Naive B cell (primary cell): ENCODE data around the gene SPSB4. TPM values are rescaled to one million over a fixed set of nuclear protein-coding genes. Genes with fewer than 3 reads are reported as not detected.

Experiments
- ATAC-seq, 2 donors: fragments of 150-1000 bp; cut with Tn5 transposase; 2 replicates each; pipeline ENCODE4 v1.10.0; 2021; ENCODE audit warnings: low read depth in 2 of 2, mild to moderate bottlenecking in 2 of 2, moderate library complexity in 2 of 2
- DNase-seq: peaks from one replicate; pipeline ENCODE4 v3.0.0; 2022
- H3K27ac Mint-ChIP-seq, 6 donors: one replicate each; pipeline ENCODE4 v1.8.0; 2020 to 2022; ENCODE audit warnings: mild to moderate bottlenecking in 6 of 6, mixed read lengths in 6 of 6, moderate library complexity in 5 of 6, inconsistent platforms in 2 of 6
- H3K27me3 Mint-ChIP-seq, 3 donors: one replicate each; pipeline ENCODE4 v1.8.0; 2021 to 2022; ENCODE audit warnings: mixed read lengths in 3 of 3, mild to moderate bottlenecking in 1 of 3
- H3K36me3 Mint-ChIP-seq, 2 donors: one replicate each; pipeline ENCODE4 v1.8.0; 2020 to 2022; ENCODE audit warnings: mixed read lengths in 2 of 2, inconsistent platforms in 1 of 2, mild to moderate bottlenecking in 1 of 2
- H3K4me1 Mint-ChIP-seq, 3 donors: one replicate each; pipeline ENCODE4 v1.8.0; 2020 to 2022; ENCODE audit warnings: mixed read lengths in 3 of 3, inconsistent platforms in 1 of 3, mild to moderate bottlenecking in 1 of 3, moderate library complexity in 1 of 3
- H3K4me3 Mint-ChIP-seq, 8 donors: one replicate each; pipeline ENCODE4 v1.8.0; 2020 to 2022; ENCODE audit warnings: mild to moderate bottlenecking in 8 of 8, mixed read lengths in 8 of 8, moderate library complexity in 8 of 8, inconsistent platforms in 2 of 8
- H3K9me3 Mint-ChIP-seq, 7 donors: one replicate each; pipeline ENCODE4 v1.8.0; 2020 to 2022; ENCODE audit warnings: mixed read lengths in 7 of 7, mild to moderate bottlenecking in 5 of 7, inconsistent platforms in 2 of 7, moderate library complexity in 1 of 7
- polyA plus RNA-seq, 6 donors: library from polyadenylated mRNA; unstranded; fragments of 300-500 nt; fragmentation: Illumina TruSeq; gene quantifications; one replicate each; pipeline ENCODE4 v1.2.3, GENCODE V29; 2021; ENCODE audit warnings: low read depth in 6 of 6

Gene SPSB4
- polyA plus RNA-seq, 6 donors from 2014 or later, result not detected

GRCh38 chr3:141151439-141151838, 100.3 kb downstream of the SPSB4 start:
- Mint-ChIP-seq H3K27ac (no peak overlapping the region), H3K4me1 (no peaks in the 10 kb centered on the region)

GRCh38 chr3:141152130-141152529, 101.0 kb downstream of the SPSB4 start:
- DNase-seq (no peak), ATAC-seq (no peak)
- H3K27me3 Mint-ChIP-seq, result peaks cover 3 to 41% (median 33%) of the 10 kb centered on the region in 3 donors
- H3K27ac Mint-ChIP-seq, result no peak overlapping the region
- H3K36me3 Mint-ChIP-seq, result no peaks in the 10 kb centered on the region
- H3K4me1 Mint-ChIP-seq, result no peaks in the 10 kb centered on the region
- no peaks in the 10 kb centered on the region for H3K9me3 Mint-ChIP-seq
- no peak overlapping the region for H3K4me3 Mint-ChIP-seq

More at GRCh38 chr3:141151439-141151838, 100.3 kb downstream of the SPSB4 start:
- Mint-ChIP-seq H3K9me3 (no peaks in the 10 kb centered on the region), H3K4me3 (no peak overlapping the region), H3K36me3 (no peaks in the 10 kb centered on the region), H3K27me3 (peaks cover 3 to 41% (median 33%) of the 10 kb centered on the region in 3 donors)
- DNase-seq, result no peak
- ATAC-seq, result no peak

GRCh38 chr3:141152801-141153678, 101.9 kb downstream of the SPSB4 start:
- Mint-ChIP-seq H3K9me3 (no peaks in the 10 kb centered on the region), H3K27ac (no peak overlapping the region), H3K27me3 (peaks cover 3 to 33% (median 24%) of the 10 kb centered on the region in 3 donors), H3K4me1 (no peaks in the 10 kb centered on the region), H3K4me3 (no peak overlapping the region), H3K36me3 (no peaks in the 10 kb centered on the region)
- ATAC-seq (no peak), DNase-seq (no peak)

- no peak overlapping the region for H3K27ac Mint-ChIP-seq
- peaks cover 0 to 2% of the 10 kb centered on the region in 2 donors for H3K36me3 Mint-ChIP-seq
- DNase-seq (no peak), ATAC-seq (no peak)
- H3K4me3 Mint-ChIP-seq, result no peak overlapping the region
- peaks cover 0 to 2% (median under 1%) of the 10 kb centered on the region in 7 donors for H3K9me3 Mint-ChIP-seq
- H3K4me1 Mint-ChIP-seq, result no peaks in the 10 kb centered on the region
- H3K27me3 Mint-ChIP-seq, result peaks cover 3 to 32% (median 28%) of the 10 kb centered on the region in 3 donors
These were observed 102.5 kb downstream of the SPSB4 start for GRCh38 chr3:141153679-141153966.

- Mint-ChIP-seq H3K27me3 (peaks cover 0 to 11% (median 5%) of the 10 kb centered on the region in 3 donors), H3K27ac (no peak overlapping the region), H3K9me3 (peaks cover 7 to 32% (median 12%) of the 10 kb centered on the region in 7 donors), H3K36me3 (peaks cover 0 to 13% of the 10 kb centered on the region in 2 donors), H3K4me3 (no peak overlapping the region), H3K4me1 (no peaks in the 10 kb centered on the region)
- DNase-seq (no peak), ATAC-seq (no peak)
These were observed 113.7 kb downstream of the SPSB4 start for GRCh38 chr3:141164852-141165251.

GRCh38 chr3:141167681-141168080, 116.5 kb downstream of the SPSB4 start:
- Mint-ChIP-seq H3K4me3 (no peak overlapping the region), H3K4me1 (no peaks in the 10 kb centered on the region), H3K36me3 (no peaks in the 10 kb centered on the region), H3K27me3 (peaks cover 0 to 11% (median 11%) of the 10 kb centered on the region in 3 donors), H3K9me3 (peaks cover 0 to 12% (median 3%) of the 10 kb centered on the region in 7 donors), H3K27ac (no peak overlapping the region)
- ATAC-seq (no peak), DNase-seq (no peak)

- no peaks in the 10 kb centered on the region for H3K4me1 Mint-ChIP-seq
- peak overlapping the region in 1 of 6 donors; percentile 15 for H3K27ac Mint-ChIP-seq
- H3K9me3 Mint-ChIP-seq, result peaks cover 0 to 12% (median 3%) of the 10 kb centered on the region in 7 donors
- no peak for DNase-seq
- no peak for ATAC-seq
- no peak overlapping the region for H3K4me3 Mint-ChIP-seq
- H3K36me3 Mint-ChIP-seq, result no peaks in the 10 kb centered on the region
- peaks cover 17 to 19% (median 19%) of the 10 kb centered on the region in 3 donors for H3K27me3 Mint-ChIP-seq
These were observed 119.6 kb downstream of the SPSB4 start for GRCh38 chr3:141170678-141171295.

- Mint-ChIP-seq H3K27me3 (peaks cover 20 to 27% (median 22%) of the 10 kb centered on the region in 3 donors), H3K4me1 (no peaks in the 10 kb centered on the region), H3K4me3 (no peak overlapping the region), H3K27ac (no peak overlapping the region), H3K36me3 (no peaks in the 10 kb centered on the region), H3K9me3 (peaks cover 3 to 6% (median 4%) of the 10 kb centered on the region in 7 donors)
- DNase-seq, result no peak
- ATAC-seq, result no peak
These were observed 123.5 kb downstream of the SPSB4 start for GRCh38 chr3:141174674-141175073.

- peaks cover 24 to 27% (median 24%) of the 10 kb centered on the region in 3 donors for H3K27me3 Mint-ChIP-seq
- DNase-seq (no peak), ATAC-seq (no peak)
- H3K9me3 Mint-ChIP-seq, result peaks cover 3 to 24% (median 17%) of the 10 kb centered on the region in 7 donors
- H3K36me3 Mint-ChIP-seq, result peaks cover 0 to 11% of the 10 kb centered on the region in 2 donors
- H3K4me1 Mint-ChIP-seq, result no peaks in the 10 kb centered on the region
- no peak overlapping the region for H3K4me3 Mint-ChIP-seq
- H3K27ac Mint-ChIP-seq, result no peak overlapping the region
These were observed 125.6 kb downstream of the SPSB4 start for GRCh38 chr3:141176775-141177174.

GRCh38 chr3:141178026-141178425, 126.9 kb downstream of the SPSB4 start:
- peaks cover 3 to 24% (median 17%) of the 10 kb centered on the region in 7 donors for H3K9me3 Mint-ChIP-seq
- peaks cover 0 to 11% of the 10 kb centered on the region in 2 donors for H3K36me3 Mint-ChIP-seq
- peaks cover 29 to 35% (median 33%) of the 10 kb centered on the region in 3 donors for H3K27me3 Mint-ChIP-seq
- no peaks in the 10 kb centered on the region for H3K4me1 Mint-ChIP-seq
- no peak overlapping the region for H3K27ac Mint-ChIP-seq
- no peak overlapping the region for H3K4me3 Mint-ChIP-seq
- ATAC-seq, result no peak
- no peak for DNase-seq

- DNase-seq, result no peak
- Mint-ChIP-seq H3K4me1 (no peaks in the 10 kb centered on the region), H3K9me3 (peaks cover 3 to 24% (median 17%) of the 10 kb centered on the region in 7 donors), H3K27me3 (peaks cover 28 to 35% (median 33%) of the 10 kb centered on the region in 3 donors), H3K27ac (no peak overlapping the region), H3K36me3 (peaks cover 0 to 11% of the 10 kb centered on the region in 2 donors), H3K4me3 (no peak overlapping the region)
- no peak for ATAC-seq
These were observed 127.4 kb downstream of the SPSB4 start for GRCh38 chr3:141178551-141178950.

GRCh38 chr3:141179983-141180382, 128.8 kb downstream of the SPSB4 start:
- Mint-ChIP-seq H3K36me3 (peaks cover 0 to 11% of the 10 kb centered on the region in 2 donors), H3K27ac (no peak overlapping the region), H3K9me3 (peaks cover 3 to 24% (median 17%) of the 10 kb centered on the region in 7 donors), H3K4me1 (no peaks in the 10 kb centered on the region), H3K4me3 (no peak overlapping the region), H3K27me3 (peaks cover 17 to 28% (median 21%) of the 10 kb centered on the region in 3 donors)
- no peak for DNase-seq
- no peak for ATAC-seq

GRCh38 chr3:141181196-141181595, 130.0 kb downstream of the SPSB4 start:
- no peak overlapping the region for H3K4me3 Mint-ChIP-seq
- DNase-seq (no peak), ATAC-seq (no peak)
- H3K36me3 Mint-ChIP-seq, result peaks cover 0 to 11% of the 10 kb centered on the region in 2 donors
- H3K27me3 Mint-ChIP-seq, result peaks cover 17 to 31% (median 22%) of the 10 kb centered on the region in 3 donors
- H3K27ac Mint-ChIP-seq, result no peak overlapping the region
- H3K9me3 Mint-ChIP-seq, result peaks cover 3 to 24% (median 17%) of the 10 kb centered on the region in 7 donors
- no peaks in the 10 kb centered on the region for H3K4me1 Mint-ChIP-seq

- Mint-ChIP-seq H3K4me1 (no peaks in the 10 kb centered on the region), H3K27me3 (peaks cover 17 to 37% (median 28%) of the 10 kb centered on the region in 3 donors), H3K9me3 (peaks cover 3 to 24% (median 17%) of the 10 kb centered on the region in 7 donors), H3K27ac (no peak overlapping the region), H3K4me3 (no peak overlapping the region), H3K36me3 (peaks cover 0 to 11% of the 10 kb centered on the region in 2 donors)
- DNase-seq (no peak), ATAC-seq (no peak)
These were observed 130.7 kb downstream of the SPSB4 start for GRCh38 chr3:141181819-141182218.
